Spleen (tissue), 11 donors: ENCODE measurements around the gene TXNRD2. TPM values are rescaled to one million over a fixed set of nuclear protein-coding genes. Genes with fewer than 3 reads are reported as not detected.

Experiments used
- DNase-seq: peaks from one replicate; pipeline ENCODE4 v3.0.0-alpha.2; 2020
- H3K27ac ChIP-seq, 8 donors: fragments of 200-600 bp; sonication (generic) in 7 of 8; 1 replicate in 4 of 8; 2 replicates in 4 of 8; pipeline versions ENCODE4 v1.5.0 to v1.8.0; 2016 to 2021; ENCODE audit warnings: inconsistent platforms in 4 of 8, mild to moderate bottlenecking in 4 of 8, moderate library complexity in 1 of 8
- H3K27me3 ChIP-seq, 7 donors: fragments of 200-600 bp; sonication (generic) in 6 of 7; replicated peaks in 1 of 7; 1 replicate in 4 of 7; 2 replicates in 3 of 7; pipeline versions ENCODE4 v1.5.0 to v1.8.0; 2016 to 2021; ENCODE audit warnings: inconsistent platforms in 3 of 7, mild to moderate bottlenecking in 1 of 7
- H3K36me3 ChIP-seq, 6 donors: fragments of 200-600 bp; sonication (generic) in 5 of 6; 1 replicate in 4 of 6; 2 replicates in 2 of 6; pipeline versions ENCODE4 v1.5.0 to v1.8.0; 2016 to 2021; ENCODE audit warnings: inconsistent platforms in 2 of 6
- H3K4me1 ChIP-seq, 6 donors: fragments of 200-600 bp; sonication (generic) in 5 of 6; 1 replicate in 3 of 6; 2 replicates in 3 of 6; pipeline versions ENCODE4 v1.5.0 to v1.8.0; 2016 to 2021; ENCODE audit warnings: inconsistent platforms in 3 of 6
- H3K4me3 ChIP-seq, 8 donors: fragments of 200-600 bp; sonication (generic) in 7 of 8; 1 replicate in 4 of 8; 2 replicates in 4 of 8; pipeline versions ENCODE4 v1.5.0 to v1.8.0; 2016 to 2021; ENCODE audit warnings: inconsistent platforms in 4 of 8, mild to moderate bottlenecking in 4 of 8, moderate library complexity in 2 of 8
- H3K9me3 ChIP-seq, 8 donors: fragments of 200-600 bp; sonication (generic) in 7 of 8; 1 replicate in 4 of 8; 2 replicates in 4 of 8; pipeline versions ENCODE4 v1.5.0 to v1.8.0; 2016 to 2021; ENCODE audit warnings: inconsistent platforms in 4 of 8
- POLR2A ChIP-seq, 3 donors: fragments of 450-650 bp; IDR thresholded peaks; one replicate each; pipeline ENCODE4 v1.5.1; 2017; ENCODE audit warnings: antibody characterized with exemption in 3 of 3, mild to moderate bottlenecking in 1 of 3
- POLR2AphosphoS5 ChIP-seq, 3 donors: sonication (generic); formaldehyde crosslinking; IDR thresholded peaks; one replicate each; pipeline ENCODE4 v1.5.1; 2017; ENCODE audit warnings: antibody characterized with exemption in 3 of 3
- WGBS, 5 donors: extraction: QIAGEN DNeasy Blood & Tissue Kit in 3 of 5; methylation state at CpG; one replicate each; pipeline versions ENCODE4 v1.1.5 to v1.1.7; 2013 to 2018; 5-methylcytosine and 5-hydroxymethylcytosine counted together
- intact Hi-C: fragments of 100-400 bp; cut with DNase I; formaldehyde crosslinking; loops from one replicate; pipeline ENCODE4 v1.15.0; 2023; ENCODE audit warnings: low total_unique reads
- polyA plus RNA-seq, 3 donors: library from polyadenylated mRNA; stranded (reverse); fragments of 200-250 nt; gene quantifications; one replicate each; pipeline ENCODE4 v1.2.1, GENCODE V29; 2013
- total RNA-seq, 7 donors: library from RNA; depleted of rRNA in 3 of 7; stranded (reverse); fragments of >200 nt in 3 of 7; fragmentation: NEBNext Ultra II Directional in 4 of 7; extraction: Animal tissue kit (Norgen Biotek cat#: 25700) in 4 of 7; gene quantifications; one replicate each; pipeline versions ENCODE4 v1.1.0 to v1.2.1, GENCODE V29; 2016 to 2021
- TF ChIP-seq, protein P1 (sequence below), 11 experiments: fragments of 200-600 bp in 7 of 11; fragments of 450-650 bp in 4 of 11; sonication (generic) in 4 of 11; IDR thresholded peaks in 8 of 11; conservative IDR thresholded peaks in 3 of 11; 1 replicate in 7 of 11; 2 replicates in 4 of 11; pipeline versions ENCODE4 v1.4.0 to v1.8.0; 2016 to 2021; ENCODE audit warnings: antibody characterized with exemption in 11 of 11, inconsistent platforms in 4 of 11, mild to moderate bottlenecking in 1 of 11
- donor health status: healthy with polysubstance abuse.
- donor health status: DM: no; HTN: no; CAD: no; lungs with moderate emphysema.
- donor health status: DM: no; HTN: no; CAD: no.
- donor health status: Bipolar disorder and iron deficiency.
- donor health status: healthy.
- donor health status: DM: no; HTN: no; CAD: no.
- donor health status: DM: yes; HTN: yes; CAD: no.

TXNRD2 gene
- total and polyA plus RNA-seq, 10 donors: 21.6 to 45.9 (median 35.5) TPM

GRCh38 chr22:19918332-19919106 lies 23.1 kb downstream of the TXNRD2 start:
- H3K36me3 ChIP-seq: peaks cover 2 to 91% (median 52%) of the 10 kb centered on the region in 6 donors
- no peaks in the 10 kb centered on the region for H3K27me3 ChIP-seq
- intact Hi-C loops: no loop called here
- no peak overlapping the region for H3K27ac ChIP-seq
- peaks cover 0 to 5% (median 0%) of the 10 kb centered on the region in 8 donors for H3K9me3 ChIP-seq
- no peak overlapping the region for H3K4me3 ChIP-seq
- H3K4me1 ChIP-seq: no peaks in the 10 kb centered on the region
- TF ChIP-seq, protein P1, sequence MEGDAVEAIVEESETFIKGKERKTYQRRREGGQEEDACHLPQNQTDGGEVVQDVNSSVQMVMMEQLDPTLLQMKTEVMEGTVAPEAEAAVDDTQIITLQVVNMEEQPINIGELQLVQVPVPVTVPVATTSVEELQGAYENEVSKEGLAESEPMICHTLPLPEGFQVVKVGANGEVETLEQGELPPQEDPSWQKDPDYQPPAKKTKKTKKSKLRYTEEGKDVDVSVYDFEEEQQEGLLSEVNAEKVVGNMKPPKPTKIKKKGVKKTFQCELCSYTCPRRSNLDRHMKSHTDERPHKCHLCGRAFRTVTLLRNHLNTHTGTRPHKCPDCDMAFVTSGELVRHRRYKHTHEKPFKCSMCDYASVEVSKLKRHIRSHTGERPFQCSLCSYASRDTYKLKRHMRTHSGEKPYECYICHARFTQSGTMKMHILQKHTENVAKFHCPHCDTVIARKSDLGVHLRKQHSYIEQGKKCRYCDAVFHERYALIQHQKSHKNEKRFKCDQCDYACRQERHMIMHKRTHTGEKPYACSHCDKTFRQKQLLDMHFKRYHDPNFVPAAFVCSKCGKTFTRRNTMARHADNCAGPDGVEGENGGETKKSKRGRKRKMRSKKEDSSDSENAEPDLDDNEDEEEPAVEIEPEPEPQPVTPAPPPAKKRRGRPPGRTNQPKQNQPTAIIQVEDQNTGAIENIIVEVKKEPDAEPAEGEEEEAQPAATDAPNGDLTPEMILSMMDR (IDR thresholded peaks at IDR 0.05 in 8 of 11, conservative IDR thresholded peaks at IDR 0.05 in 3 of 11): no peak
- no peak for TF ChIP-seq POLR2AphosphoS5 (IDR thresholded peaks at IDR 0.05)
- TF ChIP-seq POLR2A (IDR thresholded peaks at IDR 0.05): no peak
- no peak for DNase-seq
- 82 to 91% (median 88%) methylated on average over 19 to 23 of the region's 23 CpGs for WGBS, 5 donors

DNA sequence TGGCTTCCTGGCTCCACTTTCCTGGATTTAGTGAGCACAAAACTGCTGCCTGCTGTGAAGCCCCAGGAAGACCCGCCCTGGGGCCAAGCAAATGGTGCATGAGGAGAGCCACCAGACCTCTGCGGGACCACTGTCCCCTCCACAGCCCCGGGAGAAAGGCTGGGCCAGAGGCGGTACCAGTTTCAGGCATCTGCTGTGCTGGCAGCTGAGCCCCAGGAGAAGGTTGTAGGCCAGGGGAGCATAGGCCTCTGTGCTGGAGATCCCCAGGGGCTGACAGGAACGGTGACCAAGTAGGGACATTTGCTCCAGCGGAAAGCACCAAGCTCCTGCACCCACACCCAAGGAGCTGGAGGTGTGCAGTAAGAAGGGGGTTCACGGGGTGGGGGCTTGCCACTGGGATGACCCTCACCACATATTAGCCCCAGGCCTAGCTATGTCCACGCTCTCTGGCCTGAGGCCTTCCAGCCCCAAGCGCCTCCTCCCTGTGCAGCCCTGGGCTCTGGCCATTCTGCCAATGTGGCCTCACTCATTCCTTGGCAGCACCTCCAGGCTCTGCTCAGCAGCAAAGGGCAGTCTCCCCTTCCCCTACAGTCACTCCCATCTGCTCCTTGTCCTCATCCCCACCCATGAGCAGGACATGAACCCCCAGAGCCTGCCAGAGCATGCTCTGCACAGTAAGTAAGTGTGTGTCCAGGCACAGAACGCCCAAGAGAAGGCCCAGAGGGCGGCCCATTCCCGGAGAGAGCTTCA lies 24.1 kb downstream of the TXNRD2 start:
- no peaks in the 10 kb centered on the region for H3K4me1 ChIP-seq
- peaks cover 2 to 91% (median 59%) of the 10 kb centered on the region in 6 donors for H3K36me3 ChIP-seq
- H3K27ac ChIP-seq: no peak overlapping the region
- TF ChIP-seq POLR2AphosphoS5 (IDR thresholded peaks at IDR 0.05) (no peak), POLR2A (IDR thresholded peaks at IDR 0.05) (no peak)
- TF ChIP-seq, protein P1 (IDR thresholded peaks at IDR 0.05 in 8 of 11, conservative IDR thresholded peaks at IDR 0.05 in 3 of 11): no peak
- intact Hi-C loops: no loop called here
- peaks cover 0 to 5% (median 0%) of the 10 kb centered on the region in 8 donors for H3K9me3 ChIP-seq
- 89 to 98% (median 95%) methylated on average over 11 to 12 of the region's 12 CpGs for WGBS, 5 donors
- no peaks in the 10 kb centered on the region for H3K27me3 ChIP-seq
- no peak for DNase-seq
- no peak overlapping the region for H3K4me3 ChIP-seq

DNA sequence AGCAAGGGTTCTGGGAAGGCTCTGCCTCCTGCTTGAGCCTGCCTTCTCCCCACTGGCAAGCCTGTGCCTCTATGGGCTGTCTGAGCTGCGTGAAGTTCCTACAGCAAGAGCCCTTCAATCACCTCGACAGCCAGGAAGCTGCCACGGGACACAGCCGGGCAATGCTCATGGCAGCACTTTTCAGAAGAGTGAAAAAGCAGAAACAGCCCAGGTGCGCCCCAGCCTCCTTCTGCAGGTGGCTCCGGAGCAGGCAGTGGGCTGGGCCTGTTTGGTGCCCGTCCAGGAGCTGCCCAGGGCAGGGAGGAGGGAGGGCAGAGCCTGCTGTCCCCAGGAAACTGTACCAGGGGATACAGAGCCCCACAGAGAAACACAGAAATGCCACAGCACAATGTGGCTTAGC lies 24.7 kb downstream of the TXNRD2 start:
- WGBS, 5 donors: 42 to 90% (median 64%) methylated on average over 2 to 7 of the region's 7 CpGs
- intact Hi-C loops: no loop called here
- TF ChIP-seq, protein P1 (IDR thresholded peaks at IDR 0.05 in 8 of 11, conservative IDR thresholded peaks at IDR 0.05 in 3 of 11): no peak
- TF ChIP-seq POLR2AphosphoS5 (IDR thresholded peaks at IDR 0.05): peak in 1 of 3 donors; percentile 3
- no peak for DNase-seq
- no peaks in the 10 kb centered on the region for H3K27me3 ChIP-seq
- peaks cover 2 to 91% (median 65%) of the 10 kb centered on the region in 6 donors for H3K36me3 ChIP-seq
- no peak overlapping the region for H3K4me3 ChIP-seq
- no peak overlapping the region for H3K27ac ChIP-seq
- H3K9me3 ChIP-seq: peaks cover 0 to 5% (median 0%) of the 10 kb centered on the region in 8 donors
- H3K4me1 ChIP-seq: no peaks in the 10 kb centered on the region

DNA sequence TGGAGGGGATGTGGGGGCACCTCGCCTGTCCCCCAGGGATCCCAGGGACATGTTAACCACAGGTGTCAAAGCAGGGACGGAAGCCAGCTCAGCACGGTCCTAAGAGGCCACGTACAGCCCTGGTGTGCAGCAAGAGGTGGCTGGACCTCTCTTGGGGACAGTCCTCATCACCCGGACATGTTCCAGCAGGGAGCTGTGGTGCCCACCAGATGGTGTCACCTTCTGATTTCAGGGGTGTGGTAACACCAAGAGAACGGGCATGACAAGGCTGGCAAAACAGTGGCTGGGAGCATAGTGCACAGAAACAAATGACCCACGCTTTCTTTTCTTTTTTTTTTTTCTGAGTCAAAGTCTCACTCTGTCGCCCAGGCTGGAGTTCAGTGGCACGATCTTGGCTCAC lies 25.6 kb downstream of the TXNRD2 start:
- intact Hi-C loops: no loop called here
- no peak for DNase-seq
- Histone ChIP-seq H3K4me3 (no peak overlapping the region), H3K36me3 (peaks cover 2 to 97% (median 72%) of the 10 kb centered on the region in 6 donors), H3K27me3 (no peaks in the 10 kb centered on the region), H3K4me1 (no peaks in the 10 kb centered on the region), H3K9me3 (peaks cover 0 to 5% (median 0%) of the 10 kb centered on the region in 8 donors), H3K27ac (no peak overlapping the region)
- no peak for TF ChIP-seq POLR2A (IDR thresholded peaks at IDR 0.05)
- TF ChIP-seq POLR2AphosphoS5 (IDR thresholded peaks at IDR 0.05): no peak
- TF ChIP-seq, protein P1 (IDR thresholded peaks at IDR 0.05 in 8 of 11, conservative IDR thresholded peaks at IDR 0.05 in 3 of 11): no peak
- WGBS, 5 donors: 81 to 95% (median 86%) methylated on average over 9 of the region's 9 CpGs
